ENCODE measurements around the gene DPF1.
"Not testable (repeated sequence)": the region's sequence is repeated elsewhere in the genome, so short reads cannot be mapped to it uniquely, and the experiment has no call there.

Gene DPF1

GRCh38 chr19:38224014-38224862 is at the start of gene DPF1:
DPF1 (minus strand) TSS chr19:38224222; CDS start chr19:38224142, 80 bp downstream.
- peak; percentile 76 for DNase-seq

DNA sequence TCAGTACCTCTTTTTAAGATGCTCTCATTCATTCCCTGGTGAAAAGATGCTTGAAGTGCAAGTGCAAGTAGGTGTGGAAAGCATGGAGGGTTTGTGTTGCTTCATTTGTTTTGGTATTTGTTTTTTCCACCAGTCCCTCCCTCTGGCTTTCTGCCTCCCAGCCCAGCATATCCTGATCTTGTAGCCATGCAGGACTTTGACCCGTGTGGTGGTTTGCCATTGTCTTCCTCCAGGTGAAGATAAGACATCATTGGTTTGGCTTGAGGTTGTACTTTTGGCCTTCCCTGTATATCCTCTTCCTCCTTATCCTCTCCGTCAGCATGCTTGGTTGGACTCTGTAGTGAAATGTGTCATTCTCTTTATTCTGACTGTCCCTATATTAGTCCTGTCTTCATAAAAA is 49.5 kb upstream of the DPF1 start:
- DNase-seq = no peak

- DNase-seq = no peak
Observed at GRCh38 chr19:38270587-38271167, 46.7 kb upstream of the DPF1 start.

- DNase-seq = no peak
Observed at GRCh38 chr19:38268539-38268938, 44.5 kb upstream of the DPF1 start.

DNA sequence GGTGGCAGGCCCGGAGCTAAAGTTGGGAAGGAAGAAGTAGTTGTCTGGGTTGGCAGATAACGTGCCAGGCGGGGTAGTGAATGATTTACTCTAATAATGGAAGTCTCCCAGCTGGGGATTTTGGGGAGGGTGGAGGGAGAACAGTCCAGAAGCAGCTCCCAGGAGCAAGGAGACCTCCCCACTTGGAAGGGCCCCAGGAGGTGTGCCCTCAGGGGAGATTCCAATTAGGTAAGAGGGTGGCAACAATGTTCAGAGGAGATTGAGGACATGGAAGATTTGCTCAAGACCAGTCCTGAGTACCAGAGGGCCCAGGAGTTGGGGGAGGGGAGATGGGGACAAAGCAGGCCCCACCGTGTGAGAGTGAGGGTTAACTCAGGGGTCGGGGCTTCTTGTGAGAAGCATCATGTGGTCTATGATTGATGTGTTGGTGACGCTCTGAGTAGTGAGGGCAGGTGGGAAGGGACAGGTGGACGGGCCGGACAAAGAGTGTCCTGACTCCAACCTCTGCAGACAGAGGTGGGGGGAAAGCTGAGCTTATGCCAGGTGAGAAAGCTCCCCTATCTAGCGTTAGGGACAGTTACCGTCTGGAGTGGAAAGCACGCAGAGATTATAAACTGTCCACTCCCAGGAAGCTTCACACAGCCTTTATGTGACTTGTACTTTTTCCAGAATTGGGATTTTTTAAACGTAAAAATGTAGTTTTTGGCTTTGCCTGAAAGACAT is 43.9 kb upstream of the DPF1 start:
- no peak for DNase-seq

DNA sequence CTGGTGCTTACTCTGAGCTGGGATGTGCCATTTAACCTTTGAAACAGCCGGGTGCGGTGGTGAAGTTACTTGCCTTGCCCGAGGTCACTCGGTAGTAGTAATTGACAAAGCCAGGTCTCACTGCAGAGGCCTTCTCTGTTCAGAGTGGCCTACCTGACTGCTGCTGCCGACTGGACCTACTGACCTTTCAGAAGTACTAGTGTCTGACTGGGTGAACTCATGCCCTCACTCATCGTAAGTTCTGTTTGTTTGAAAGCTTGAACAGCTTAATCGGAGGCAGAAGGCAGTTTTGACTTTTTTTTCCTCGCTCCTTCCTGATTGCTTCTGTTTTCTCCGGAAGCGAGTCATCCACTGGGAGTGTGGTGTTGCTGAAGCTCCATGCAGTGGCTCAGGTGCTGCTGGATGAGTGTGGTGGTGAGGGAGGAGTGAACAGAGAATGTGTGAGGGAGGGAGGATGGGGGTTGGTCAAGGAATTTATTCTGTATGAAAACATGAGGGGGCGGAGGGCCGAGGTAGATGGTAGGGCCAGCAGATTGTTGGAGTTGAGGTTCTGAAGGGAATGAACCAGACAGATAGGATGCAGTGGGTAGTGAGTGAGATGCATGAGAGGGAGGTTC is 43.1 kb upstream of the DPF1 start:
- no peak for DNase-seq

GRCh38 chr19:38265921-38266429 is 42.0 kb upstream of the DPF1 start:
- DNase-seq = no peak

GRCh38 chr19:38265213-38265861 is 41.3 kb upstream of the DPF1 start:
- DNase-seq = no peak

DNA sequence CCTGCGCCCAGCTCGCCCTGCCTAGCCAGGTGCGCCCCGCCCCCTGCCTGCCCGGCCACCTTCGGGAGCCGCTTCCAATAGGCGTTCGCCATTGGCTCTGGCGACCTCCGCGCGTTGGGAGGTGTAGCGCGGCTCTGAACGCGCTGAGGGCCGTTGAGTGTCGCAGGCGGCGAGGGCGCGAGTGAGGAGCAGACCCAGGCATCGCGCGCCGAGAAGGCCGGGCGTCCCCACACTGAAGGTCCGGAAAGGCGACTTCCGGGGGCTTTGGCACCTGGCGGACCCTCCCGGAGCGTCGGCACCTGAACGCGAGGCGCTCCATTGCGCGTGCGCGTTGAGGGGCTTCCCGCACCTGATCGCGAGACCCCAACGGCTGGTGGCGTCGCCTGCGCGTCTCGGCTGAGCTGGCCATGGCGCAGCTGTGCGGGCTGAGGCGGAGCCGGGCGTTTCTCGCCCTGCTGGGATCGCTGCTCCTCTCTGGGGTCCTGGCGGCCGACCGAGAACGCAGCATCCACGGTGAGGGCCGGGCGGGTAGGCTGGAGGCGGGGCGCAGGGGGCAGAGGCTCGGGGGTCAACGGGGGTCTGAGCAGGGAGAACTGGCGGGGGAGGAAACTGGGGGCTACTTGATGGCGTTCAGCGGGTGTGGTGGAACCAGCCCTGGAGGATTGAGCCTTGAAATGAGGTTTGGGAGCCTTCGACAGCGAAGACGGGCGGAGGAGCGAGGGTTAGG is 40.6 kb upstream of the DPF1 start, which contains the start of gene SPINT2:
TSS of gene SPINT2 (plus strand) at position 88 of the 727 bp plus-strand sequence. CDS start at position 408, 320 bp downstream.
- peak; percentile 96 for DNase-seq

GRCh38 chr19:38263689-38264485 is 39.9 kb upstream of the DPF1 start:
- peak; percentile 96 for DNase-seq

- DNase-seq = no peak
Observed at GRCh38 chr19:38262585-38263268, 38.7 kb upstream of the DPF1 start.

- not testable (repeated sequence) for DNase-seq
Observed at GRCh38 chr19:38261942-38262341, 37.9 kb upstream of the DPF1 start.

- DNase-seq = no peak
Observed at GRCh38 chr19:38255383-38256014, 31.5 kb upstream of the DPF1 start.

GRCh38 chr19:38253788-38254187 is 29.8 kb upstream of the DPF1 start:
- no peak for DNase-seq

- DNase-seq = no peak
Observed at GRCh38 chr19:38252941-38253691, 29.1 kb upstream of the DPF1 start.

DNA sequence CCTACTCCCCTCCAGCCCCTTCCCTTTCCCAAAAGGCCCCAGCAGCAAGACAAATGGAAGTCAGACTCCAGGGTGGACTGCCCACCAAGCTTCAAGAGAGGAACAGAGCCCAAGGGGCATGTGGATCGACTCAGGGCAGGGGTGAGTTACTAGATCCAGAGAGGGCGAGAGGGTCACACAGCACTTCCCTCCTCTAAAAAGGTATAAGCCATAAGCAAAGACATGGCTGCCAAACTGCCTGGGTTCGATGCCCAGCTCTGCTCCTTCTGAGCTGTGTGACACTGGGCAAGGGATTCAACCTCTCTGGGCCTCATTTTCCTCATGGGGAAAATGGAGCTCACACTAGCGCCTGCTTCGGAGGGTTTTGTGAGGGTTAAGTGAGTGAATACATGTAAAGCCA is 28.4 kb upstream of the DPF1 start:
- DNase-seq = no peak

DNA sequence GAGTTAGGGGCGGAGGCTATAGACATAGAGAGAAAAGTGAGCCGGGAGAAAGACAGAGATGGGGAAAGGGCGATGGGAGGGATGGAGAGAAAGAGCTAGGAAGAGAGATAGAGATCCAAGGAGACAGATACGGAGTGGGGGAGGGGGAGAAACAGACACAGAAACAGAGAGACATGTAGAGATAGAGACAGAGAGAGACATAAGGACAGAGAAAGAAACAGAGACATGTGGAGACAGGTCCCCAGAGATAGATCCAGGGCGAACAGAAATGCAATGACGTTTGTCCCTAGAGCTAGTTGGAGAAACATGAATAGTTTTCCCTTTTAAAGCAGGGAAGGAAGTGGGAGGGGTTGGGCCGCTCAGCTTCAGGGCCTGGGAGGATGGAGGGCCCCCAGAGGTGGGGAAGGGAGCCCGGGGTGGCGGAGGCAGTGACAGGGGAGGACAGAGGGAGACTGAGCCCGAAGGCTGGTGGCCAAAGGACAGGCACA is 27.6 kb upstream of the DPF1 start:
- DNase-seq = no peak

DNA sequence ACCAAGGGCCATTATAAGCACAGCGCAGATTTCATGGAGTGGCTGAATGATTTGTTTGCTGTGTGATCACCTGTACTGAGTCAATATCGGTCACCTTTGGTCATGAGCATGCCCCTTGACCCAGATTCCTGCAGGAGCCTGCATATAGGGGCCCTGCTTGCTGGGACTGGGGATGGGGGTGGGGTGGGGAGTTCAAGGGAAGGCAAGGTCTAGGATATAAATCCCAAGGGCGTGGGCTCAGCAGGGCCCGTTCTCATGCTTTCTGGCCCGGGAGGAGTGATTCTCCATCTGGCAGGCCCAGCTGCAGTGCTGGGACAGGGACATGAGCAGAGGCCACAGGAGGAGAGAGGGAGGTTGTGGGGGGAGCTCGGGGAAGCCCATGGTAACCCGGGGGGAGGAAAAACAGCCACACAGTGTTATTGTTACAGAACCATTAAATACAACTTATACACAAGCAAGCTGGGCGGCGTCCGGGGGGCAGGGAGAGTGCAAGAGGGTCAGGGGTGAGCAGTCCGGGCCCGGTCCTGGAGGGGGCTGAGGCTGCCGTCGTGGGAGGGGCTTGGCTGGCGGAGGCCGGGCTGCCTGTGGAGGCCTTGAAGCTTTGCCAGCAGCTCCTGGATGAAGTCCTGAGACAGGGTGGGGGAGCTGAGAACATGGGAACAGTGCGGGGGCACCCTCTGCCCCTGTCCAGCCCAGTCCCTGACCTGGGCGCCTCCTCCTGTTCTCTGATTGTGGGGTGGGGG is 27.0 kb upstream of the DPF1 start:
- DNase-seq = peak; percentile 46
